Measurements from ENCODE around the gene PLXNA2. TPM values are rescaled to one million over a fixed set of nuclear protein-coding genes. Genes with fewer than 3 reads are reported as not detected.

PLXNA2 gene
- total RNA-seq, 1 donor from 2014 or later: 9.0 TPM

DNA sequence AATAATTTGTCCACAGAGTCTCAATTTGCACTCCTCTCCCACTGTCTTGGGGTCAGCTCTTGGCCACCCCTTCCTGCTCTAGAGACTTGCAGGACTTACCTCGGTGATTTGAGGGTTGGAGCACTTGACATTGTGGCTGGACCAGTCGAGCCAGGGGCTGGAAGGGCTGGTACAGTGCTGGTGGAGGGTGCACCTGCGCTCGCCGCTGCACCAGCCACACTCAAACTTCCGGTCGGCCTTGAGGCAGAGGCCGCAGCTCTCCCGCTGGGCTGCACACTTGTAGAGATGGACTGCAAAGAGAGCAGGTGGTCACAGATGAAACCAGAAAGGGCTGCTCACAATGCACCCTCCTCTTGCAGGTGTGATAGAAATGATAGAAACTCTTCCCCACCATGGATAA, 165.0 kb downstream of the PLXNA2 start:
- TF ChIP-seq, protein P1, sequence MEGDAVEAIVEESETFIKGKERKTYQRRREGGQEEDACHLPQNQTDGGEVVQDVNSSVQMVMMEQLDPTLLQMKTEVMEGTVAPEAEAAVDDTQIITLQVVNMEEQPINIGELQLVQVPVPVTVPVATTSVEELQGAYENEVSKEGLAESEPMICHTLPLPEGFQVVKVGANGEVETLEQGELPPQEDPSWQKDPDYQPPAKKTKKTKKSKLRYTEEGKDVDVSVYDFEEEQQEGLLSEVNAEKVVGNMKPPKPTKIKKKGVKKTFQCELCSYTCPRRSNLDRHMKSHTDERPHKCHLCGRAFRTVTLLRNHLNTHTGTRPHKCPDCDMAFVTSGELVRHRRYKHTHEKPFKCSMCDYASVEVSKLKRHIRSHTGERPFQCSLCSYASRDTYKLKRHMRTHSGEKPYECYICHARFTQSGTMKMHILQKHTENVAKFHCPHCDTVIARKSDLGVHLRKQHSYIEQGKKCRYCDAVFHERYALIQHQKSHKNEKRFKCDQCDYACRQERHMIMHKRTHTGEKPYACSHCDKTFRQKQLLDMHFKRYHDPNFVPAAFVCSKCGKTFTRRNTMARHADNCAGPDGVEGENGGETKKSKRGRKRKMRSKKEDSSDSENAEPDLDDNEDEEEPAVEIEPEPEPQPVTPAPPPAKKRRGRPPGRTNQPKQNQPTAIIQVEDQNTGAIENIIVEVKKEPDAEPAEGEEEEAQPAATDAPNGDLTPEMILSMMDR (IDR thresholded peaks at IDR 0.05; ENCODE audit: insufficient read depth, low read length, severe bottlenecking): no peak
- FAIRE-seq: no peak

DNA sequence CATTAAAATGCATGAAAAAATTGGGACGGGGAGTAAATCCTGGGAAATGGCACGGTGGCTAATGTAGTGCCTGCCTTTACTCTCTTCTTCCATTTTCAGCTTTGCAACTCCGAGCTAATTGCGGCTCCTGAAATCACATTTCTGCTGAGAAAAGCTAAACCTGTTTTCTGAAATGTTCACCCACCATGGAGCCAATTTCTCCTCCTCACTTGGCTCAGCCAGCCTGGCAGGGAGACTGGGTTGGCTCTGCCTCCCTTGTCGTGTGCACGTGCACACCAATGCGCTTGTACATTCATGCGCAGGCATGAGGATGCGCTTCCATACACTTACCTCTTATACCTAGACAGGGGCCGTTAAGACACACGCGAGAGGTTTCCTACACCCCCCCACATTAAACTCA, 165.4 kb downstream of the PLXNA2 start:
- H3K36me3 ChIP-seq (ENCODE audit: control insufficient read depth, insufficient read depth, low read length): peaks cover 25% of the 10 kb centered on the region
- no peak for FAIRE-seq
- TF ChIP-seq, protein P1 (IDR thresholded peaks at IDR 0.05; ENCODE audit: insufficient read depth, low read length, severe bottlenecking): no peak

More for the DNA sequence above, 165.0 kb downstream of the PLXNA2 start:
- Histone ChIP-seq H3K36me3 (ENCODE audit: control insufficient read depth, insufficient read depth, low read length) (peaks cover 24% of the 10 kb centered on the region), H3K27me3 (ENCODE audit: control insufficient read depth, insufficient read depth, low read length) (no peaks in the 10 kb centered on the region), H3K4me3 (ENCODE audit: low read depth, low read length) (no peak overlapping the region)
- no peak for DNase-seq (ENCODE audit: low read depth)

DNA sequence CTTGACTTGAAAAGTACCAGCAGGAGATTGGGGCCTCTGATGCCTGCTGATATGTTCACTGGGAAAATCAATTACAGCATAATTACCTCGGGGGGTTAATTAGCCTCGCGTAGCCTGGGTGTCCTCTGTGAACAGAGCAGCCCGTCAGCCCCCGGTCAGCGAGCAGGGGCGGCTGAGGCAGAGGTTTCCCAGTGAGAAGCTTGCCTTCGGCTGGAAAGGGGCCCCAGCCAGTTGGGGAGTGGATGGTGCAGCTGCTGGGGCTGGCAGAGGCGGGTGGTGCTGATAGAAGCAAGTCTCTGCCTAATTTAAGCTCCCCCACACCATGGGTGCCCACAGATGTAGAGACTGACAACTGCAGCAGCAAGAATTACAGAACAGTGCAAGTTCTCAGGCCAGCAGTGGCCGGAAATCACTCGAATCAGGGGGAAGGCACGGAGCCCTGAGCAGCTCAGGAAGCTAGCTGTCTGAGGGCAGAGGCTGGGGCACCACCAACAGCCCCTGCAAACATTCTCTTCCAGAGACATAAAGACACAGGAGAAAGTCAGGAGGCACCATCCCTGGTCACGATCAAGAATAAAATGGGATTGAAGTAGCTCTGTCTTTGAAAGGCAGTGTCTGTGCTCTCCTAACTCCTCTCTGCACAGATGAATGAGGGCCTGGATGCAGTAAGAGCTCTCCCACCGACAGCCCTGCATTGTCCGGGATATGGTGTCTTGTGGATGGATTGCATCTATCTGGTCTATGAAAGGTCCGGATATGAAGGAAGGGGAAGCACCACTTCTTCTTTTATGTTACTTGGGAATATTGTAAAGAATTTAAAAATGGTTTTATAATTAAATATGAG, 166.7 kb downstream of the PLXNA2 start:
- Histone ChIP-seq H3K4me3 (ENCODE audit: low read depth, low read length) (no peak overlapping the region), H3K36me3 (ENCODE audit: control insufficient read depth, insufficient read depth, low read length) (peaks cover 23% of the 10 kb centered on the region), H3K27me3 (ENCODE audit: control insufficient read depth, insufficient read depth, low read length) (no peaks in the 10 kb centered on the region)
- no peak for DNase-seq (ENCODE audit: low read depth)
- FAIRE-seq: no peak
- TF ChIP-seq, protein P1 (IDR thresholded peaks at IDR 0.05; ENCODE audit: insufficient read depth, low read length, severe bottlenecking): no peak

More for the DNA sequence above, 165.4 kb downstream of the PLXNA2 start:
- DNase-seq (ENCODE audit: low read depth): no peak
- Histone ChIP-seq H3K27me3 (ENCODE audit: control insufficient read depth, insufficient read depth, low read length) (no peaks in the 10 kb centered on the region), H3K4me3 (ENCODE audit: low read depth, low read length) (no peak overlapping the region)

DNA sequence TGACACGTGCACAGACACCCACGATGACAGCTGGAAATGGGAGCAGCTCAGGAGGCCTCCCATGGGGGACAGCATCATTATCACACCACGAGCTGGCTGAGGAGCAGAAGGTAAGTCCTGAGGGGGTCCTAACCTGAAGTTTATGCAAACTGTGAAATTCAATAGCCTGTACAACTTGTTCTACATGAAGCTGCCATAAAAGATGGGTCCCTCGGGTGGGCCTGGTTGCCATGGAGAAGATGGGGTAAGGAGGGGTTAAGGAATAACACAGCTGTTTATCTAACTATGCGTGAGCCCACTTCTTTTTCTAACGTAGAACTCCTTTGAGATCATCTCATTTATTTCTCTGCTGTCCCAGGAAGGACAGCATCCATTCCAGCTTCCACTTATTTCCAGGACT, 169.8 kb downstream of the PLXNA2 start:
- peaks cover 22% of the 10 kb centered on the region for H3K36me3 ChIP-seq (ENCODE audit: control insufficient read depth, insufficient read depth, low read length)
- TF ChIP-seq, protein P1 (IDR thresholded peaks at IDR 0.05; ENCODE audit: insufficient read depth, low read length, severe bottlenecking): no peak
- H3K4me3 ChIP-seq (ENCODE audit: low read depth, low read length): no peak overlapping the region
- DNase-seq (ENCODE audit: low read depth) (no peak), FAIRE-seq (no peak)
- H3K27me3 ChIP-seq (ENCODE audit: control insufficient read depth, insufficient read depth, low read length): no peaks in the 10 kb centered on the region

DNA sequence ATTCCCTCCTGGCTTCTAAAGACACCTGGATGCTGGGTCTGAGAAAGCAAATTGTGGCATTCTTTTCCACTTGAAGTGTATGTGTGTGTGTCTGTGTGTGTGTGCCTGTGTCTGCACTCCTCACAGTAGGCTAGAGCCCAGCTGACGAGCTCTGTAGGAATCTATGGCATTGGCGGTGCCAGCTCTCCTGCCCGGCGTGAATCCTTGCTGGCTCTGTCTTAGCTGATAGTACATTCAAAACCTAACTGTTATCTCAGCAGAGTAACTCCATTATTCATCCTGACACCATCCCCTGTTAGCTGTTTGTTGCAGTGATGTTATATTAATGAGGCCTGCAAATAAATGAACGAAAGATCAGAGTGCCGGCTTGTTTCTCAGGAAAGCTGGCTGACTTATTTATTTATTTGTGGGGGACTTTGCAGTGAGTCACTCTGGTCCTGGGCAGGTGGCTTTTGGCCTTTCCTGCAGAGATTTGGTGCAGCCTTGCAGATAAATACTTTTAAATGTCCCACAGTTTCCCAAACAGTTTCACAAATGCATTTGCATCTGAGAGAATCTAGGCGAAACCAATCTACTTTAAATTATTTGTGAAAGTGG, 172.7 kb downstream of the PLXNA2 start:
- FAIRE-seq (no peak), DNase-seq (ENCODE audit: low read depth) (no peak)
- Histone ChIP-seq H3K4me3 (ENCODE audit: low read depth, low read length) (no peak overlapping the region), H3K36me3 (ENCODE audit: control insufficient read depth, insufficient read depth, low read length) (peaks cover 15% of the 10 kb centered on the region), H3K27me3 (ENCODE audit: control insufficient read depth, insufficient read depth, low read length) (no peaks in the 10 kb centered on the region)
- TF ChIP-seq, protein P1 (IDR thresholded peaks at IDR 0.05; ENCODE audit: insufficient read depth, low read length, severe bottlenecking): no peak

Data from bronchial epithelial cell (primary cell).